Measurements from ENCODE around the gene TBCC.
"Not testable (repeated sequence)": the region's sequence is repeated elsewhere in the genome, so short reads cannot be mapped to it uniquely, and the experiment has no call there.

The TBCC gene

GRCh38 chr6:42720739-42721138 is 25.2 kb downstream of the TBCC start:
- Histone ChIP-seq H3K9ac (ENCODE audit: low read length) (no peak overlapping the region), H3K36me3 (ENCODE audit: control insufficient read depth, insufficient read depth, low read length) (no peaks in the 10 kb centered on the region), H3K4me3 (ENCODE audit: low read length) (no peak overlapping the region), H3K27me3 (ENCODE audit: control insufficient read depth, insufficient read depth, low read length) (no peaks in the 10 kb centered on the region), H3K9me3 (ENCODE audit: control insufficient read depth, low read length) (no peaks in the 10 kb centered on the region), H3K4me1 (ENCODE audit: control insufficient read depth, insufficient read depth, low read length) (no peaks in the 10 kb centered on the region)

- no peaks in the 10 kb centered on the region for H3K4me1 ChIP-seq (ENCODE audit: control insufficient read depth, insufficient read depth, low read length)
- H3K4me3 ChIP-seq (ENCODE audit: low read length) = no peak overlapping the region
- H3K36me3 ChIP-seq (ENCODE audit: control insufficient read depth, insufficient read depth, low read length) = no peaks in the 10 kb centered on the region
- H3K9me3 ChIP-seq (ENCODE audit: control insufficient read depth, low read length) = no peaks in the 10 kb centered on the region
- H3K27me3 ChIP-seq (ENCODE audit: control insufficient read depth, insufficient read depth, low read length) = no peaks in the 10 kb centered on the region
- no peak overlapping the region for H3K9ac ChIP-seq (ENCODE audit: low read length)
Observed at GRCh38 chr6:42715871-42716270, 30.0 kb downstream of the TBCC start.

- H3K27me3 ChIP-seq (ENCODE audit: control insufficient read depth, insufficient read depth, low read length) = no peaks in the 10 kb centered on the region
- no peak overlapping the region for H3K4me3 ChIP-seq (ENCODE audit: low read length)
- H3K9ac ChIP-seq (ENCODE audit: low read length) = no peak overlapping the region
- H3K4me1 ChIP-seq (ENCODE audit: control insufficient read depth, insufficient read depth, low read length) = no peaks in the 10 kb centered on the region
- no peaks in the 10 kb centered on the region for H3K36me3 ChIP-seq (ENCODE audit: control insufficient read depth, insufficient read depth, low read length)
- no peaks in the 10 kb centered on the region for H3K9me3 ChIP-seq (ENCODE audit: control insufficient read depth, low read length)
Observed at GRCh38 chr6:42714098-42714761, 31.7 kb downstream of the TBCC start.

- H3K9ac ChIP-seq (ENCODE audit: low read length) = no peak overlapping the region
- no peaks in the 10 kb centered on the region for H3K9me3 ChIP-seq (ENCODE audit: control insufficient read depth, low read length)
- H3K27me3 ChIP-seq (ENCODE audit: control insufficient read depth, insufficient read depth, low read length) = no peaks in the 10 kb centered on the region
- H3K4me3 ChIP-seq (ENCODE audit: low read length) = no peak overlapping the region
- no peaks in the 10 kb centered on the region for H3K4me1 ChIP-seq (ENCODE audit: control insufficient read depth, insufficient read depth, low read length)
- H3K36me3 ChIP-seq (ENCODE audit: control insufficient read depth, insufficient read depth, low read length) = no peaks in the 10 kb centered on the region
Observed at GRCh38 chr6:42711930-42712329, 34.0 kb downstream of the TBCC start.

GRCh38 chr6:42710316-42710715 is 35.6 kb downstream of the TBCC start:
- no peaks in the 10 kb centered on the region for H3K9me3 ChIP-seq (ENCODE audit: control insufficient read depth, low read length)
- no peak overlapping the region for H3K9ac ChIP-seq (ENCODE audit: low read length)
- no peaks in the 10 kb centered on the region for H3K27me3 ChIP-seq (ENCODE audit: control insufficient read depth, insufficient read depth, low read length)
- H3K36me3 ChIP-seq (ENCODE audit: control insufficient read depth, insufficient read depth, low read length) = no peaks in the 10 kb centered on the region
- no peaks in the 10 kb centered on the region for H3K4me1 ChIP-seq (ENCODE audit: control insufficient read depth, insufficient read depth, low read length)
- no peak overlapping the region for H3K4me3 ChIP-seq (ENCODE audit: low read length)

GRCh38 chr6:42709871-42710270 is 36.0 kb downstream of the TBCC start:
- H3K27me3 ChIP-seq (ENCODE audit: control insufficient read depth, insufficient read depth, low read length) = no peaks in the 10 kb centered on the region
- H3K4me3 ChIP-seq (ENCODE audit: low read length) = no peak overlapping the region
- no peak overlapping the region for H3K9ac ChIP-seq (ENCODE audit: low read length)
- H3K4me1 ChIP-seq (ENCODE audit: control insufficient read depth, insufficient read depth, low read length) = peaks cover 4% of the 10 kb centered on the region
- no peaks in the 10 kb centered on the region for H3K36me3 ChIP-seq (ENCODE audit: control insufficient read depth, insufficient read depth, low read length)
- H3K9me3 ChIP-seq (ENCODE audit: control insufficient read depth, low read length) = no peaks in the 10 kb centered on the region

GRCh38 chr6:42708096-42708495 is 37.8 kb downstream of the TBCC start:
- no peaks in the 10 kb centered on the region for H3K9me3 ChIP-seq (ENCODE audit: control insufficient read depth, low read length)
- H3K4me1 ChIP-seq (ENCODE audit: control insufficient read depth, insufficient read depth, low read length) = peaks cover 7% of the 10 kb centered on the region
- no peak overlapping the region for H3K4me3 ChIP-seq (ENCODE audit: low read length)
- no peak overlapping the region for H3K9ac ChIP-seq (ENCODE audit: low read length)
- no peaks in the 10 kb centered on the region for H3K27me3 ChIP-seq (ENCODE audit: control insufficient read depth, insufficient read depth, low read length)
- H3K36me3 ChIP-seq (ENCODE audit: control insufficient read depth, insufficient read depth, low read length) = no peaks in the 10 kb centered on the region

- peaks cover 7% of the 10 kb centered on the region for H3K4me1 ChIP-seq (ENCODE audit: control insufficient read depth, insufficient read depth, low read length)
- no peaks in the 10 kb centered on the region for H3K9me3 ChIP-seq (ENCODE audit: control insufficient read depth, low read length)
- no peak overlapping the region for H3K9ac ChIP-seq (ENCODE audit: low read length)
- no peaks in the 10 kb centered on the region for H3K36me3 ChIP-seq (ENCODE audit: control insufficient read depth, insufficient read depth, low read length)
- H3K4me3 ChIP-seq (ENCODE audit: low read length) = no peak overlapping the region
- no peaks in the 10 kb centered on the region for H3K27me3 ChIP-seq (ENCODE audit: control insufficient read depth, insufficient read depth, low read length)
Observed at GRCh38 chr6:42707595-42707994, 38.3 kb downstream of the TBCC start.

- peaks cover 7% of the 10 kb centered on the region for H3K4me1 ChIP-seq (ENCODE audit: control insufficient read depth, insufficient read depth, low read length)
Observed at GRCh38 chr6:42704937-42705374, 40.9 kb downstream of the TBCC start.

GRCh38 chr6:42704251-42704936 is 41.5 kb downstream of the TBCC start:
- Histone ChIP-seq H3K4me1 (ENCODE audit: control insufficient read depth, insufficient read depth, low read length) (peaks cover 7% of the 10 kb centered on the region), H3K9ac (ENCODE audit: low read length) (no peak overlapping the region), H3K36me3 (ENCODE audit: control insufficient read depth, insufficient read depth, low read length) (no peaks in the 10 kb centered on the region), H3K4me3 (ENCODE audit: low read length) (no peak overlapping the region), H3K9me3 (ENCODE audit: control insufficient read depth, low read length) (no peaks in the 10 kb centered on the region), H3K27me3 (ENCODE audit: control insufficient read depth, insufficient read depth, low read length) (no peaks in the 10 kb centered on the region)

More at GRCh38 chr6:42704937-42705374, 40.9 kb downstream of the TBCC start:
- Histone ChIP-seq H3K9me3 (ENCODE audit: control insufficient read depth, low read length) (no peaks in the 10 kb centered on the region), H3K36me3 (ENCODE audit: control insufficient read depth, insufficient read depth, low read length) (no peaks in the 10 kb centered on the region), H3K27me3 (ENCODE audit: control insufficient read depth, insufficient read depth, low read length) (no peaks in the 10 kb centered on the region), H3K4me3 (ENCODE audit: low read length) (no peak overlapping the region), H3K9ac (ENCODE audit: low read length) (no peak overlapping the region)

- not testable (repeated sequence) for H3K4me3 ChIP-seq (ENCODE audit: low read length); H3K9ac ChIP-seq (ENCODE audit: low read length); H3K36me3 ChIP-seq (ENCODE audit: control insufficient read depth, insufficient read depth, low read length); H3K4me1 ChIP-seq (ENCODE audit: control insufficient read depth, insufficient read depth, low read length); H3K27me3 ChIP-seq (ENCODE audit: control insufficient read depth, insufficient read depth, low read length); H3K9me3 ChIP-seq (ENCODE audit: control insufficient read depth, low read length)
Observed at GRCh38 chr6:42702786-42703185, 43.1 kb downstream of the TBCC start.

GRCh38 chr6:42702200-42702599 is 43.7 kb downstream of the TBCC start:
- peaks cover 7% of the 10 kb centered on the region for H3K4me1 ChIP-seq (ENCODE audit: control insufficient read depth, insufficient read depth, low read length)
- H3K9me3 ChIP-seq (ENCODE audit: control insufficient read depth, low read length) = no peaks in the 10 kb centered on the region
- no peaks in the 10 kb centered on the region for H3K27me3 ChIP-seq (ENCODE audit: control insufficient read depth, insufficient read depth, low read length)
- H3K4me3 ChIP-seq (ENCODE audit: low read length) = no peak overlapping the region
- no peaks in the 10 kb centered on the region for H3K36me3 ChIP-seq (ENCODE audit: control insufficient read depth, insufficient read depth, low read length)
- no peak overlapping the region for H3K9ac ChIP-seq (ENCODE audit: low read length)
